Measurements from ENCODE around the gene ZNF236.

DNA sequence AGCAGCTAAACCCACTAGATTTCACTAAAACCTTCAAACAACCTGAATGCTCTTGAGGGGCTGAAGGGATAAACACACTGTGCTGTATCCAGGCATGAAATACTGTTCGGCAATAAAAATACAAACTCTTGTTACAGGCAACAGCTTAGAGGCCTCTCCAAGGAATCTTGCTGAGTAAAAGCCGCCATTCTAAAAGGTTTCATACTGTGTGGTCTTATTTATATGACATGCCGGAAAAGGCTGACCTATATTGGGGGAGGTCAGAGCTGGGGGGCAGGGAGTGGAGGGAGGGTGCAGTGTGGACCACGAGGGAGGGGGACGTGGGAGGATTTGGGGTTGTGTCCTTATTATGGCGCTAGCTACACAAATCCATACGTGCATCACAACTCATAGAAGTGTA, 174.1 kb downstream of the ZNF236 start:
- TF ChIP-seq, protein P1, sequence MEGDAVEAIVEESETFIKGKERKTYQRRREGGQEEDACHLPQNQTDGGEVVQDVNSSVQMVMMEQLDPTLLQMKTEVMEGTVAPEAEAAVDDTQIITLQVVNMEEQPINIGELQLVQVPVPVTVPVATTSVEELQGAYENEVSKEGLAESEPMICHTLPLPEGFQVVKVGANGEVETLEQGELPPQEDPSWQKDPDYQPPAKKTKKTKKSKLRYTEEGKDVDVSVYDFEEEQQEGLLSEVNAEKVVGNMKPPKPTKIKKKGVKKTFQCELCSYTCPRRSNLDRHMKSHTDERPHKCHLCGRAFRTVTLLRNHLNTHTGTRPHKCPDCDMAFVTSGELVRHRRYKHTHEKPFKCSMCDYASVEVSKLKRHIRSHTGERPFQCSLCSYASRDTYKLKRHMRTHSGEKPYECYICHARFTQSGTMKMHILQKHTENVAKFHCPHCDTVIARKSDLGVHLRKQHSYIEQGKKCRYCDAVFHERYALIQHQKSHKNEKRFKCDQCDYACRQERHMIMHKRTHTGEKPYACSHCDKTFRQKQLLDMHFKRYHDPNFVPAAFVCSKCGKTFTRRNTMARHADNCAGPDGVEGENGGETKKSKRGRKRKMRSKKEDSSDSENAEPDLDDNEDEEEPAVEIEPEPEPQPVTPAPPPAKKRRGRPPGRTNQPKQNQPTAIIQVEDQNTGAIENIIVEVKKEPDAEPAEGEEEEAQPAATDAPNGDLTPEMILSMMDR (IDR thresholded peaks at IDR 0.05; ENCODE audit: poor library complexity, severe bottlenecking) = no peak
- TF ChIP-seq POLR2AphosphoS5 (IDR thresholded peaks at IDR 0.05) (no peak), EZH2 (IDR thresholded peaks at IDR 0.05; ENCODE audit: borderline replicate concordance, insufficient read depth, low read length, poor library complexity, severe bottlenecking) (no peak), SMC3 (conservative IDR thresholded peaks at IDR 0.05; ENCODE audit: poor library complexity) (no peak), TAF1 (IDR thresholded peaks at IDR 0.05; ENCODE audit: low read depth) (no peak), EP300 (conservative IDR thresholded peaks at IDR 0.05; ENCODE audit: poor library complexity, severe bottlenecking) (no peak), REST (IDR thresholded peaks at IDR 0.05; ENCODE audit: borderline replicate concordance) (no peak), RAD21 (conservative IDR thresholded peaks at IDR 0.05) (no peak)

Data from neural cell (in vitro differentiated cells).